HEK293 (cell line): ENCODE results near the gene ZNF217.

Source experiments
- GLIS1 ChIP-seq: fragments of 450-650 bp; formaldehyde crosslinking; IDR thresholded peaks from 2 replicates; pipeline ENCODE4 v1.5.1; 2016; ENCODE audit warnings: missing biosample characterization, missing genetic modification characterization
- IKZF3 ChIP-seq: fragments of 450-650 bp; IDR thresholded peaks from 2 replicates; pipeline ENCODE4 v1.5.0; 2018; ENCODE audit warnings: missing biosample characterization, mild to moderate bottlenecking, missing genetic modification characterization, moderate library complexity
- KLF16 ChIP-seq: fragments of 450-650 bp; formaldehyde crosslinking; IDR thresholded peaks from 2 replicates; pipeline ENCODE4 v1.5.1; 2017; ENCODE audit warnings: missing biosample characterization, missing genetic modification characterization
- MEIS1 ChIP-seq: sonication (generic); formaldehyde crosslinking; IDR thresholded peaks from 2 replicates; pipeline ENCODE4 v1.8.1; 2022; ENCODE audit warnings: missing genetic modification reagents, mild to moderate bottlenecking, borderline replicate concordance
- OSR2 ChIP-seq: fragments of 450-650 bp; formaldehyde crosslinking; IDR thresholded peaks from 2 replicates; pipeline ENCODE4 v1.5.1; 2016; ENCODE audit warnings: missing biosample characterization, missing genetic modification characterization
- OVOL3 ChIP-seq: fragments of 450-650 bp; formaldehyde crosslinking; IDR thresholded peaks from 2 replicates; pipeline ENCODE4 v1.5.1; 2016; ENCODE audit warnings: missing biosample characterization, missing genetic modification characterization
- PRDM2 ChIP-seq: fragments of 450-650 bp; formaldehyde crosslinking; IDR thresholded peaks from 2 replicates; pipeline ENCODE4 v1.5.1; 2016; ENCODE audit warnings: missing biosample characterization, missing genetic modification characterization, borderline replicate concordance
- SP7 ChIP-seq: fragments of 450-650 bp; formaldehyde crosslinking; IDR thresholded peaks from 2 replicates; pipeline ENCODE4 v1.5.1; 2016; ENCODE audit warnings: missing biosample characterization, missing genetic modification characterization
- TRIM28 ChIP-seq: IDR thresholded peaks from 2 replicates; pipeline ENCODE4 v1.6.1; 2011; ENCODE audit warnings: low read length, control low read depth, borderline replicate concordance
- ZBTB17 ChIP-seq: fragments of 450-650 bp; formaldehyde crosslinking; IDR thresholded peaks from 2 replicates; pipeline ENCODE4 v1.5.1; 2016; ENCODE audit warnings: missing biosample characterization, missing genetic modification characterization
- ZBTB7A ChIP-seq: fragments of 450-650 bp; formaldehyde crosslinking; IDR thresholded peaks from 2 replicates; pipeline ENCODE4 v1.5.1; 2016; ENCODE audit warnings: low read depth, missing biosample characterization, missing genetic modification characterization
- ZBTB8A ChIP-seq: fragments of 450-650 bp; formaldehyde crosslinking; IDR thresholded peaks from 2 replicates; pipeline ENCODE4 v1.5.1; 2016; ENCODE audit warnings: missing biosample characterization, missing genetic modification characterization
- ZEB2 ChIP-seq: fragments of 450-650 bp; formaldehyde crosslinking; IDR thresholded peaks from 2 replicates; pipeline ENCODE4 v1.5.1; 2016; ENCODE audit warnings: missing biosample characterization, missing genetic modification characterization
- ZIC2 ChIP-seq: fragments of 450-650 bp; formaldehyde crosslinking; IDR thresholded peaks from 2 replicates; pipeline ENCODE4 v1.5.1; 2016; ENCODE audit warnings: missing biosample characterization, missing genetic modification characterization
- ZNF169 ChIP-seq: fragments of 450-650 bp; formaldehyde crosslinking; IDR thresholded peaks from 2 replicates; pipeline ENCODE4 v1.5.1; 2016; ENCODE audit warnings: missing biosample characterization, missing genetic modification characterization
- ZNF221 ChIP-seq: fragments of 450-650 bp; formaldehyde crosslinking; IDR thresholded peaks from 2 replicates; pipeline ENCODE4 v1.5.1; 2017; ENCODE audit warnings: missing biosample characterization, missing genetic modification characterization, borderline replicate concordance
- ZNF354C ChIP-seq: fragments of 450-650 bp; formaldehyde crosslinking; IDR thresholded peaks from 2 replicates; pipeline ENCODE4 v1.5.1; 2016; ENCODE audit warnings: missing biosample characterization, missing genetic modification characterization, low read depth, borderline replicate concordance
- ZNF544 ChIP-seq: fragments of 450-650 bp; formaldehyde crosslinking; IDR thresholded peaks from 2 replicates; pipeline ENCODE4 v1.5.0; 2017; ENCODE audit warnings: missing biosample characterization, missing genetic modification characterization
- ZNF548 ChIP-seq: fragments of 450-650 bp; formaldehyde crosslinking; IDR thresholded peaks from 2 replicates; pipeline ENCODE4 v1.5.1; 2016; ENCODE audit warnings: missing biosample characterization, missing genetic modification characterization
- ZNF580 ChIP-seq: fragments of 450-650 bp; formaldehyde crosslinking; IDR thresholded peaks from 2 replicates; pipeline ENCODE4 v1.5.1; 2016; ENCODE audit warnings: missing biosample characterization, missing genetic modification characterization
- ZNF585B ChIP-seq: fragments of 450-650 bp; formaldehyde crosslinking; IDR thresholded peaks from 2 replicates; pipeline ENCODE4 v1.5.1; 2016; ENCODE audit warnings: missing biosample characterization, missing genetic modification characterization
- ZNF596 ChIP-seq: fragments of 450-650 bp; IDR thresholded peaks from 2 replicates; pipeline ENCODE4 v1.5.0; 2018; ENCODE audit warnings: missing biosample characterization, mild to moderate bottlenecking, missing genetic modification characterization, moderate library complexity
- ZNF600 ChIP-seq: fragments of 450-650 bp; formaldehyde crosslinking; IDR thresholded peaks from 2 replicates; pipeline ENCODE4 v1.5.1; 2016; ENCODE audit warnings: missing biosample characterization, missing genetic modification characterization
- ZNF639 ChIP-seq: fragments of 450-650 bp; formaldehyde crosslinking; IDR thresholded peaks from 2 replicates; pipeline ENCODE4 v1.5.1; 2016; ENCODE audit warnings: missing biosample characterization, missing genetic modification characterization
- ZNF658 ChIP-seq: fragments of 450-650 bp; formaldehyde crosslinking; IDR thresholded peaks from 2 replicates; pipeline ENCODE4; 2016; ENCODE audit warnings: missing biosample characterization, missing genetic modification characterization
- ZNF76 ChIP-seq: fragments of 450-650 bp; formaldehyde crosslinking; IDR thresholded peaks from 2 replicates; pipeline ENCODE4; 2016; ENCODE audit warnings: low read depth, missing biosample characterization, missing genetic modification characterization, borderline replicate concordance
- ZNF768 ChIP-seq: fragments of 450-650 bp; formaldehyde crosslinking; IDR thresholded peaks from 2 replicates; pipeline ENCODE4 v1.5.1; 2018; ENCODE audit warnings: missing biosample characterization, mild to moderate bottlenecking, missing genetic modification characterization
- ZNF830 ChIP-seq: fragments of 450-650 bp; IDR thresholded peaks from 2 replicates; pipeline ENCODE4 v1.5.0; 2018; ENCODE audit warnings: missing biosample characterization, missing genetic modification characterization, low read depth, mild to moderate bottlenecking, moderate library complexity
- ZSCAN23 ChIP-seq: fragments of 450-650 bp; formaldehyde crosslinking; IDR thresholded peaks from 2 replicates; pipeline ENCODE4 v1.5.1; 2016; ENCODE audit warnings: missing biosample characterization, missing genetic modification characterization
- TF ChIP-seq, protein P1 (sequence below): fragments of 450-650 bp; IDR thresholded peaks from 2 replicates; pipeline ENCODE4 v1.5.1; 2018; ENCODE audit warnings: missing biosample characterization, mild to moderate bottlenecking, missing genetic modification characterization

Gene ZNF217

DNA sequence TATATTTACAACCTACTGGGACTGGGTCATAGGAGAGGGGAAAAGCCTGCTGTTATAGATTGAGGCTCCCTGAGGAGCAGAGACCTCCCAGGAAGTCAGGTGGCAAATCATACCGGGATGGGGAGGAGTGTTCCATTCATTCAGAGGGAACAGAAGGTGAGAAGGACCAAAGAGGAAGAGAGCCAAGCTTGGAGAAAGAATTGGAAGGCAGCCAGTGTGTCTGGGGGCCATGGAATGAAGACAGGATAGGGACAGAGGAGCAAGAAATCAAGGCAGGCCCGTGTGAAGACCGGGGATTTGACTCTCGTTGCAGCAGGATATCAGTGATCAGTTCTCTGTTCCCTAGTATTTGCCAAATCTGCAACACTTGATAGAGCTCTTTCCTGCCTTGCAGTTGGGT is 5.7 kb upstream of the ZNF217 start (continued):
- TF ChIP-seq PRDM2 (tag by site-specific recombination), result no peak
- no peak for TF ChIP-seq ZNF354C
- no peak for TF ChIP-seq ZNF768 (tag by site-specific recombination)
- TF ChIP-seq OVOL3 (tag by site-specific recombination), result no peak
- TF ChIP-seq ZNF596 (tag by site-specific recombination), result no peak; the same call in 1 of the 2 replicates
- TF ChIP-seq TRIM28, result peak; percentile 52
- no peak for TF ChIP-seq ZBTB8A (tag by site-specific recombination)
- TF ChIP-seq ZEB2 (tag by site-specific recombination), result 0 out of 2 replicates have a peak, but pooled peaks have one; percentile 22
- peak; percentile 95 for TF ChIP-seq OSR2
- TF ChIP-seq ZNF548 (tag by site-specific recombination), result no peak
- no peak for TF ChIP-seq ZBTB7A
- TF ChIP-seq ZNF544, result no peak
- no peak for TF ChIP-seq ZNF580
- TF ChIP-seq, protein P1, sequence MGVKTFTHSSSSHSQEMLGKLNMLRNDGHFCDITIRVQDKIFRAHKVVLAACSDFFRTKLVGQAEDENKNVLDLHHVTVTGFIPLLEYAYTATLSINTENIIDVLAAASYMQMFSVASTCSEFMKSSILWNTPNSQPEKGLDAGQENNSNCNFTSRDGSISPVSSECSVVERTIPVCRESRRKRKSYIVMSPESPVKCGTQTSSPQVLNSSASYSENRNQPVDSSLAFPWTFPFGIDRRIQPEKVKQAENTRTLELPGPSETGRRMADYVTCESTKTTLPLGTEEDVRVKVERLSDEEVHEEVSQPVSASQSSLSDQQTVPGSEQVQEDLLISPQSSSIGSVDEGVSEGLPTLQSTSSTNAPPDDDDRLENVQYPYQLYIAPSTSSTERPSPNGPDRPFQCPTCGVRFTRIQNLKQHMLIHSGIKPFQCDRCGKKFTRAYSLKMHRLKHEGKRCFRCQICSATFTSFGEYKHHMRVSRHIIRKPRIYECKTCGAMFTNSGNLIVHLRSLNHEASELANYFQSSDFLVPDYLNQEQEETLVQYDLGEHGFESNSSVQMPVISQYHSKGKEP (tag by site-specific recombination), result no peak
- no peak for TF ChIP-seq KLF16 (tag by site-specific recombination)
- no peak for TF ChIP-seq ZNF585B
- no peak for TF ChIP-seq ZNF76 (tag by site-specific recombination)
- TF ChIP-seq ZNF639 (tag by site-specific recombination), result no peak
- no peak for TF ChIP-seq ZSCAN23 (tag by site-specific recombination)
- peak; percentile 99 for TF ChIP-seq GLIS1 (tag by site-specific recombination)
- TF ChIP-seq MEIS1 (CRISPR knock-in tag), result no peak
- peak; percentile 95 for TF ChIP-seq ZBTB17 (tag by site-specific recombination)
- 0 out of 2 replicates have a peak, but pooled peaks have one; percentile 13 for TF ChIP-seq IKZF3
- no peak for TF ChIP-seq ZNF658
- peak; percentile 85 for TF ChIP-seq SP7 (tag by site-specific recombination)
- no peak for TF ChIP-seq ZNF169 (tag by site-specific recombination)
- peak; percentile 97 for TF ChIP-seq ZIC2 (tag by site-specific recombination)
- TF ChIP-seq ZNF221, result no peak
- no peak for TF ChIP-seq ZNF830 (tag by site-specific recombination)
- TF ChIP-seq ZNF600 (tag by site-specific recombination), result peak; percentile 68
